Measurements from ENCODE around the gene GREB1L.

GRCh38 chr18:21203126-21203525, 38.9 kb upstream of the GREB1L start:
- TF ChIP-seq CTCF (IDR thresholded peaks at IDR 0.05; ENCODE audit: insufficient read depth, low read length) (no peak), POLR2AphosphoS5 (IDR thresholded peaks at IDR 0.05; ENCODE audit: low read depth) (no peak)

All from HL-60 (cell line).